HG03432 (cell line): Measurements from ENCODE around the gene NSD2.

Experiments
- ATAC-seq: cut with Tn5 transposase; IDR thresholded peaks from one replicate; pipeline ENCODE4 v1.9.1; 2021; ENCODE audit warnings: mild to moderate bottlenecking, moderate library complexity; ENCODE audit not compliant: unreplicated experiment

Gene NSD2

GRCh38 chr4:1938027-1938426 is 66.8 kb downstream of the NSD2 start:
- no peak for ATAC-seq

GRCh38 chr4:1939664-1940509 is 68.7 kb downstream of the NSD2 start:
- no peak for ATAC-seq

- no peak for ATAC-seq
Observed at GRCh38 chr4:1940566-1940965, 69.4 kb downstream of the NSD2 start.

- ATAC-seq = no peak
Observed at GRCh38 chr4:1943928-1944327, 72.7 kb downstream of the NSD2 start.

- ATAC-seq = no peak
Observed at GRCh38 chr4:1945124-1945895, 74.1 kb downstream of the NSD2 start.

- no peak for ATAC-seq
Observed at GRCh38 chr4:1945912-1946311, 74.7 kb downstream of the NSD2 start.

- no peak for ATAC-seq
Observed at GRCh38 chr4:1948232-1948631, 77.0 kb downstream of the NSD2 start.

- no peak for ATAC-seq
Observed at GRCh38 chr4:1948892-1949436, 77.8 kb downstream of the NSD2 start.

GRCh38 chr4:1950369-1950768 is 79.2 kb downstream of the NSD2 start:
- ATAC-seq = no peak

GRCh38 chr4:1952058-1952700 is 81.0 kb downstream of the NSD2 start:
- no peak for ATAC-seq

GRCh38 chr4:1952719-1953118 is 81.5 kb downstream of the NSD2 start:
- no peak for ATAC-seq

GRCh38 chr4:1953335-1953734 is 82.1 kb downstream of the NSD2 start:
- ATAC-seq = no peak

- no peak for ATAC-seq
Observed at GRCh38 chr4:1956631-1957030, 85.4 kb downstream of the NSD2 start.

- ATAC-seq = no peak
Observed at GRCh38 chr4:1958276-1959103, 87.3 kb downstream of the NSD2 start.

GRCh38 chr4:1959104-1959384 is 87.9 kb downstream of the NSD2 start:
- ATAC-seq = no peak

GRCh38 chr4:1960170-1960825 is 89.1 kb downstream of the NSD2 start:
- ATAC-seq = no peak

- no peak for ATAC-seq
Observed at GRCh38 chr4:1961038-1961437, 89.8 kb downstream of the NSD2 start.

GRCh38 chr4:1961563-1961962 is 90.4 kb downstream of the NSD2 start:
- ATAC-seq = no peak

- no peak for ATAC-seq
Observed at GRCh38 chr4:1962980-1963379, 91.8 kb downstream of the NSD2 start.

- ATAC-seq = no peak
Observed at GRCh38 chr4:1964443-1964842, 93.2 kb downstream of the NSD2 start.
